ENCODE results near the gene CDK7. TPM values are rescaled to one million over a fixed set of nuclear protein-coding genes. Genes with fewer than 3 reads are reported as not detected.
"Not testable (repeated sequence)": the region's sequence is repeated elsewhere in the genome, so short reads cannot be mapped to it uniquely, and the experiment has no call there.

Gene CDK7
- total and polyA plus RNA-seq, 9 of the 15 experiments (the other 6 are each of a cell fraction or from before 2014, with no cell fraction given): 41.7 to 143 (median 65.3) TPM

GRCh38 chr5:69220833-69221232, 13.9 kb upstream of the CDK7 start:
- H3K79me2 ChIP-seq (ENCODE audit: control insufficient read depth, insufficient read depth, low read length): peaks cover 58% of the 10 kb centered on the region
- H3K9me1 ChIP-seq (ENCODE audit: control insufficient read depth, insufficient read depth, low read length); in situ Hi-C loops (cut with MboI); H3K4me3 ChIP-seq; H4K20me1 ChIP-seq (replicated peaks; ENCODE audit: control insufficient read depth, insufficient read depth, low read length); H3K9me3 ChIP-seq (replicated peaks; ENCODE audit: control insufficient read depth, insufficient read depth, low read depth, low read length); BruUV-seq (replicated peaks); H2AFZ ChIP-seq (ENCODE audit: low read depth, low read length); ATAC-seq; H3K27me3 ChIP-seq (ENCODE audit: control insufficient read depth in 2 of 2, insufficient read depth in 2 of 2, low read length in 2 of 2); FAIRE-seq; intact Hi-C loops (cut with micrococcal nuclease); CTCF ChIA-PET (ENCODE audit: low intra/inter-chr PET ratio): not testable (repeated sequence)
- peak in 1 of 4 experiments; percentile 70 for DNase-seq (ENCODE audit: extremely low read depth in 1 of 4, low spot score in 3 of 4)
- WGBS (ENCODE audit: insufficient coverage, low coverage, missing lambda C conversion rate): 6% methylated on average over 2 of the region's 9 CpGs
- H3K4me1 ChIP-seq (replicated peaks in 1 of 2; ENCODE audit: control insufficient read depth in 2 of 2, insufficient read depth in 2 of 2, low read length in 2 of 2): peaks cover 4 to 13% of the 10 kb centered on the region in 2 experiments; a peak in 4 of 5 replicates
- peak overlapping the region; percentile 34 for H3K4me2 ChIP-seq (ENCODE audit: insufficient read depth, low read length)
- H3K27ac ChIP-seq (ENCODE audit: extremely low read depth, low read depth, low read length): peak overlapping the region; percentile 59; the same call in 2 of the 3 replicates
- H3K9ac ChIP-seq (ENCODE audit: insufficient read depth in 1 of 2, low read depth in 2 of 2, low read length in 2 of 2): peak overlapping the region in 1 of 2 experiments; percentile 24; a peak in 1 of 4 replicates
- POLR2A ChIA-PET: interaction anchor here (1.8 kb wide), 1 partner anchor 14 kb away, joined by 7 read pairs; the partner anchor contains the start of gene CDK7
- peaks cover 26% of the 10 kb centered on the region; the same call in 2 of the 3 replicates for H3K36me3 ChIP-seq (ENCODE audit: control insufficient read depth, insufficient read depth, low read length)
- TF ChIP-seq CBFA2T3 (IDR thresholded peaks at IDR 0.05) (peak; percentile 80), NKRF (IDR thresholded peaks at IDR 0.05; ENCODE audit: borderline replicate concordance) (peak; percentile 38; the same call in 1 of the 2 replicates), CXXC5 (CRISPR knock-in tag; IDR thresholded peaks at IDR 0.05) (peak; percentile 85), ARID1B (IDR thresholded peaks at IDR 0.05) (peak; percentile 76), GATAD2A (IDR thresholded peaks at IDR 0.05) (0 out of 2 replicates have a peak, but pooled peaks have one; percentile 17), TAL1 (IDR thresholded peaks at IDR 0.05) (peak; percentile 59; the same call in 1 of the 2 replicates), SOX6 (IDR thresholded peaks at IDR 0.05) (peak; percentile 58), ZFX (CRISPR knock-in tag; IDR thresholded peaks at IDR 0.05) (peak; percentile 19; the same call in 1 of the 2 replicates), BCOR (IDR thresholded peaks at IDR 0.05) (0 out of 2 replicates have a peak, but pooled peaks have one; percentile 19), EGR1 (conservative IDR thresholded peaks at IDR 0.05) (0 out of 2 replicates have a peak, but pooled peaks have one; percentile 17), SMARCE1 (IDR thresholded peaks at IDR 0.05) (peak; percentile 66), L3MBTL2 (IDR thresholded peaks at IDR 0.05) (peak; percentile 63), NCOR1 (IDR thresholded peaks at IDR 0.05) (peak; percentile 56; the same call in 1 of the 2 replicates), CBFA2T2 (conservative IDR thresholded peaks at IDR 0.05) (peak; percentile 68), DPF2 (IDR thresholded peaks at IDR 0.05) (peak; percentile 69), EP400 (IDR thresholded peaks at IDR 0.05) (peak; percentile 46; the same call in 1 of the 2 replicates), ZNF592 (IDR thresholded peaks at IDR 0.05) (peak; percentile 59; the same call in 1 of the 2 replicates), DMBX1 (CRISPR knock-in tag; IDR thresholded peaks at IDR 0.05; ENCODE audit: borderline replicate concordance) (0 out of 2 replicates have a peak, but pooled peaks have one; percentile 16), TCF3 (CRISPR knock-in tag; IDR thresholded peaks at IDR 0.05) (peak; percentile 40; the same call in 1 of the 2 replicates)

All from K562 (cell line).